ENCODE data around the gene CCDC88B. TPM values are rescaled to one million over a fixed set of nuclear protein-coding genes. Genes with fewer than 3 reads are reported as not detected.
A peak's percentile ranks its signal among the peaks of the same experiment; 100 is the strongest.

CCDC88B gene
- total RNA-seq, 1 experiment from 2014 or later, result 14.7 TPM

MicroRNA genes within 50 kb of the gene (microRNA counts, 767-probe panel; counts per million panel counts)
- microRNA hsa-miR-1237, result not detected

Small RNA genes lying within 50 kb of the gene (microRNA-seq; reads per million reads assigned to microRNA genes)
- gene MIR1237 (ENCODE audit: borderline number of aligned reads) (4.0 reads per million, percentile 4 among the genes with 10 or more reads in this experiment), gene MIR7155 (ENCODE audit: borderline number of aligned reads) (1.6 reads per million)

Other genes with a start within 250 kb of the CCDC88B start
- gene MACROD1, start 174.1 kb upstream of the CCDC88B start, total RNA-seq (2021; ENCODE audit: unreplicated experiment), result 61.1 TPM
- gene STIP1, start 154.0 kb upstream of the CCDC88B start, total RNA-seq (2021; ENCODE audit: unreplicated experiment), result 336 TPM
- gene FERMT3, start 133.5 kb upstream of the CCDC88B start, total RNA-seq (2021; ENCODE audit: unreplicated experiment), result 4.3 TPM
- gene TRPT1, start 114.0 kb upstream of the CCDC88B start, total RNA-seq (2021; ENCODE audit: unreplicated experiment), result 43.2 TPM
- gene NUDT22, start 113.9 kb upstream of the CCDC88B start, total RNA-seq (2021; ENCODE audit: unreplicated experiment), result 70.9 TPM
- 25.8 TPM for gene DNAJC4, start 109.7 kb upstream of the CCDC88B start, total RNA-seq (2021; ENCODE audit: unreplicated experiment)
- gene VEGFB, start 105.6 kb upstream of the CCDC88B start, total RNA-seq (2021; ENCODE audit: unreplicated experiment), result 47.5 TPM
- 69.2 TPM for gene FKBP2, start 99.1 kb upstream of the CCDC88B start, total RNA-seq (2021; ENCODE audit: unreplicated experiment)
- gene PPP1R14B, start 93.3 kb upstream of the CCDC88B start, total RNA-seq (2021; ENCODE audit: unreplicated experiment), result 332 TPM
- gene PLCB3, start 88.7 kb upstream of the CCDC88B start, total RNA-seq (2021; ENCODE audit: unreplicated experiment), result 106 TPM
- gene BAD, start 55.5 kb upstream of the CCDC88B start, total RNA-seq (2021; ENCODE audit: unreplicated experiment), result 51.9 TPM
- 24.4 TPM for gene GPR137, start 54.4 kb upstream of the CCDC88B start, total RNA-seq (2021; ENCODE audit: unreplicated experiment)
- gene KCNK4, start 48.9 kb upstream of the CCDC88B start, total RNA-seq (2021; ENCODE audit: unreplicated experiment), result not detected
- 1.7 TPM for gene CATSPERZ, start 39.8 kb upstream of the CCDC88B start, total RNA-seq (2021; ENCODE audit: unreplicated experiment)
- gene ESRRA, start 34.7 kb upstream of the CCDC88B start, total RNA-seq (2021; ENCODE audit: unreplicated experiment), result 62.7 TPM
- gene TRMT112, start 22.6 kb upstream of the CCDC88B start, total RNA-seq (2021; ENCODE audit: unreplicated experiment), result 328 TPM
- 267 TPM for gene PRDX5, start 22.1 kb upstream of the CCDC88B start, total RNA-seq (2021; ENCODE audit: unreplicated experiment)
- gene RPS6KA4, start 19.0 kb downstream of the CCDC88B start, total RNA-seq (2021; ENCODE audit: unreplicated experiment), result 67.3 TPM
- not detected for gene SLC22A11, start 215.7 kb downstream of the CCDC88B start, total RNA-seq (2021; ENCODE audit: unreplicated experiment)

Measured in HCT116 (cell line).